ENCODE data around the gene PAGR1.
A peak's percentile ranks its signal among the peaks of the same experiment; 100 is the strongest.

PAGR1 gene

GRCh38 chr16:29836623-29837022 is 20.7 kb downstream of the PAGR1 start:
- ChIA-PET POLR2A (ENCODE audit: low non-redundant PET) (no interaction called here), CTCF (interaction anchor here (1.5 kb wide), 1 partner anchor 12 kb away, joined by 3 read pairs; no protein-coding TSS in a partner anchor)
- no peak overlapping the region for H3K27ac ChIP-seq
- no peak for DNase-seq (ENCODE audit: low spot score)
- no peak for TF ChIP-seq CTCF (conservative IDR thresholded peaks at IDR 0.05; ENCODE audit: low read depth)

GRCh38 chr16:29837841-29838240 is 21.9 kb downstream of the PAGR1 start:
- DNase-seq (ENCODE audit: low spot score): no peak
- POLR2A ChIA-PET (ENCODE audit: low non-redundant PET): no interaction called here
- TF ChIP-seq CTCF (conservative IDR thresholded peaks at IDR 0.05; ENCODE audit: low read depth): no peak
- CTCF ChIA-PET: interaction anchor here (0.5 to 1.5 kb wide), 2 partner anchors 10 to 11 kb away, joined by 3 to 4 read pairs; no protein-coding TSS in a partner anchor
- H3K27ac ChIP-seq: no peak overlapping the region

GRCh38 chr16:29839822-29840221 is 23.9 kb downstream of the PAGR1 start:
- no peak for DNase-seq (ENCODE audit: low spot score)
- H3K27ac ChIP-seq: no peak overlapping the region
- no peak for TF ChIP-seq CTCF (conservative IDR thresholded peaks at IDR 0.05; ENCODE audit: low read depth)
- ChIA-PET POLR2A (ENCODE audit: low non-redundant PET) (interaction anchor here (0.6 kb wide), 1 partner anchor 212 kb away, joined by 3 read pairs; no protein-coding TSS in a partner anchor), CTCF (interaction anchor here (0.6 to 0.7 kb wide), 2 partner anchors 140 to 184 kb away, joined by 3 to 6 read pairs; no protein-coding TSS in a partner anchor)

- TF ChIP-seq CTCF (conservative IDR thresholded peaks at IDR 0.05; ENCODE audit: low read depth): no peak
- POLR2A ChIA-PET (ENCODE audit: low non-redundant PET): interaction anchor here (0.6 kb wide), 1 partner anchor 211 kb away, joined by 3 read pairs; no protein-coding TSS in a partner anchor
- CTCF ChIA-PET: interaction anchor here (0.6 kb wide), 1 partner anchor 139 kb away, joined by 6 read pairs; no protein-coding TSS in a partner anchor
- DNase-seq (ENCODE audit: low spot score): no peak
- H3K27ac ChIP-seq: no peak overlapping the region
Measured at GRCh38 chr16:29840240-29840639, 24.3 kb downstream of the PAGR1 start.

GRCh38 chr16:29841631-29842030 is 25.7 kb downstream of the PAGR1 start:
- ChIA-PET POLR2A (ENCODE audit: low non-redundant PET) (no interaction called here), CTCF (interaction anchor here (0.6 kb wide), 1 partner anchor 29 kb away, joined by 4 read pairs; no protein-coding TSS in a partner anchor)
- TF ChIP-seq CTCF (conservative IDR thresholded peaks at IDR 0.05; ENCODE audit: low read depth): no peak
- H3K27ac ChIP-seq: no peak overlapping the region
- DNase-seq (ENCODE audit: low spot score): no peak

GRCh38 chr16:29842732-29843346 is 26.9 kb downstream of the PAGR1 start:
- no peak for DNase-seq (ENCODE audit: low spot score)
- POLR2A ChIA-PET (ENCODE audit: low non-redundant PET): no interaction called here
- peak overlapping the region; percentile 36 for H3K27ac ChIP-seq
- CTCF ChIA-PET: interaction anchor here (0.6 kb wide), 1 partner anchor 87 kb away, joined by 4 read pairs; no protein-coding TSS in a partner anchor
- no peak for TF ChIP-seq CTCF (conservative IDR thresholded peaks at IDR 0.05; ENCODE audit: low read depth)
